NCI-H1930 (cell line): ENCODE data around the gene CD84.
"Not testable (repeated sequence)": the region's sequence is repeated elsewhere in the genome, so short reads cannot be mapped to it uniquely, and the experiment has no call there.

ENCODE experiments used
- DNase-seq, 2 experiments: peaks; one replicate each; lab custom pipeline; 2025; lab: John Stamatoyannopoulos, UW

The CD84 gene

DNA sequence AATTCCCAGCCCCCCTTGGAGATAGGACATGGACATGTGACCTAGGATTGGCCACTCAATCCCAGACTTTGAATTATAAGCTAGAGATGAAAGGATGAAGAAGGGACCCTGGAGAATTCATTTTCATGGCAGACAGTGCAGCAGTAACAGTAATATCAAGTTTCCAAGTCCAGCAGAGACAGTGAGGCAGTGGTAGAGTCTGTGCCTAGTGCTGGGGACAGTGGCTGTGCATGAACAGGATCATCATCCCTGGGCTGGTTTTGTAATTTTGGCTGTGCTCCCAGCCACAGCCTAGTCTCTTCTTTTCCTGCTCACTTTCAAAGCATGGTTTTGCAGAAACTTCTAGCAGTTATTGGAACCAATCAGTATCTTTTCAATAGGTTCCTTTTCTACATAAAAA is 29.6 kb upstream of the CD84 start:
- no peak for DNase-seq

DNA sequence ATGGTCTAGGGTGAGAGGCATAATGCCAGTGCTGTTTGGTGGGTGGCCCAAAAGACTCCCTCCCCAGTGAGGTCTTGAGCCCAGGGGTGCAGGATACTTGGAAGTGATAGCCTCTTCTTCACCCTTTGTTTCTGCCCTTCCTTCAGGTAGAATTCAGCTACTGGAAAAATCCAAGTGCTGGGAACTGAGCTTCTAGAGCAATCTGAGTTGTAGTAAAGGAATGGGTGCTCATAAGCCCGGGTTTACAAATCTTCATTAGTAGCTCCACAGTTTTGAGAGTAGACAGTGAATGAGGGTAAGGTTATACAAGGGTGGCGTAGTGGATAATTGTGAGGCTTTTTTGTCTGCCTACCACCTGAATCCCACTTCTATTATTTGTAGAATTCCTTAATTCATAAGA is 29.2 kb upstream of the CD84 start:
- DNase-seq: no peak

DNA sequence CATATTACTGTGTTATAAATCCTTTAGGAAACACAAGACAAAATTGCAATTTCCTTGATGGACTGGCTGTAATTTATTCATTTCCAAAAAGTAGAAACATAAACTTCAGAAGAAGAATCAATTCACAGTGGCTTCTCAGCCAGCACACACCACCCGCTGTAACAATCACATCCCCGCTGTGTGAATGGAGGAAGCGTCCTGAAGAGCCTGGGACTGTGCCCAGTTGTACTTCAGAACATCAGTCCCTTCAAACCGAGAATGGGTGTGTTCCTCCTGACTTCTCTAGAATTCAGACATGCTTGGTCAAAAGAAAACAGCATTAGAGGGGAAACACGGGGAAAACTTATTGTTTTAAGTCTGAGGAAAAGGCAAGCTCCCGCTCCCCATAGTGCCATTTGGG is 28.8 kb upstream of the CD84 start:
- DNase-seq: no peak

GRCh38 chr1:160607672-160608032 is 28.4 kb upstream of the CD84 start:
- no peak for DNase-seq

GRCh38 chr1:160607011-160607671 is 27.8 kb upstream of the CD84 start:
- DNase-seq: peak; percentile 3 to 34

DNA sequence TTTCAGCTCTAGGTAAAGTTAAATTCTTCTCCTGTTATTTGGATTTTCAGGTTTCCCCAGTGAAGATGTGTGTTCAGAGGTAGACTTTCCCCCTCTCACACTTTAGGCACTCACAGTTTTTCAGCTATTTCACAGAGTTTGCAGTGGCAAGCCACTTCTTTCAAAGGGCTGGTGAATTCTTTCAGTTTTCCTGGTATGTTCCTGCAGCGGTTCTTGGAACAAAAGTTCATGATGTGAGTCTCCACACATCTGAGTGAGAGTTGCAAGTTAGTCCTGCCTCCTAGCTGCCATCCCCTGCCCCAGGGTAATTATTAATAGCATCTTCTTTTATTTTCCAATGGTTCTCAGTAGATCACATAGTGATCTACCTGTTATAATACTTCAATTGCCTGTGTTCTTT is 27.3 kb upstream of the CD84 start:
- no peak for DNase-seq

- no peak for DNase-seq
Observed at GRCh38 chr1:160605792-160606479, 26.6 kb upstream of the CD84 start.

- DNase-seq: no peak
Observed at GRCh38 chr1:160605205-160605604, 25.9 kb upstream of the CD84 start.

DNA sequence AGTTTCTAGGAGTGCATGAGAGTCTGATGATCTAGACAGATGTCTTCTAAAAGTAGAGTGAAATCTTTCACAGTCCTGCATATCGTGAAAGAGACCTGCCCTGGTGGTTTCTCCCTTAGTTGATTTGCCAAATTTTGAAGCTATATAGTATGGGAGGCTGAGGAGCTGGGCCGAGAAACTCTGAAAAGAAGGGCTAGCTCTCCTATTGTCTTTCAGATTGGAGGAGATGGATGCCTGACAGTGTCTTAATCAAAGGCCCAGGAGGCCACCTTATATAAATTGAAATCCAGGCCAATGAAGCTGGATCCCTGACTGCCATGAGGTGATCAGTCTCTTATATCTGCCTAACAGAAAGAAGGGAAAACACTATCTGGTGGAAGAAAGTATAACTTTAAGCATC is 18.4 kb upstream of the CD84 start:
- no peak for DNase-seq

GRCh38 chr1:160597051-160597450 is 17.8 kb upstream of the CD84 start:
- DNase-seq: no peak

DNA sequence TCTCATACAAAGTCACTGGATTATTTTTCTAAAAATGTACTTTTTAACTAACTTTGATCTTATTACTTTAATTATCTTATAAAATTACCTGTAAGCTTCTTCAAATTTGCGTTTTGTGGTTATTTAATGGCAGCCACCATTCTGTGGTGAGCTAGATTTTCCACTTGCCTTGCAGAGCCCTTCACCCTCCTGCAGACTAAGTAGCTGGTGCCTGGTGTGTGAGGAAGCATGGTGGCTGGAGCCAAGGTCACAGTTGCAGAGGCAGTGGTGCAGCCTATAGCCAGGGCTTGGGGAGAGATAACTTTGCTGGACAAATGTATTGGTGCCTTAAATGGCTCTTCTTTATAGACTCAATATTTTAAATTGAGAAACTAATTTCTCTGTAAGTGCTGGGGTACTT is 11.2 kb upstream of the CD84 start:
- DNase-seq: no peak

- DNase-seq: no peak
Observed at GRCh38 chr1:160588468-160588867, 9.2 kb upstream of the CD84 start.

GRCh38 chr1:160584784-160585183 is 5.5 kb upstream of the CD84 start:
- DNase-seq: no peak

DNA sequence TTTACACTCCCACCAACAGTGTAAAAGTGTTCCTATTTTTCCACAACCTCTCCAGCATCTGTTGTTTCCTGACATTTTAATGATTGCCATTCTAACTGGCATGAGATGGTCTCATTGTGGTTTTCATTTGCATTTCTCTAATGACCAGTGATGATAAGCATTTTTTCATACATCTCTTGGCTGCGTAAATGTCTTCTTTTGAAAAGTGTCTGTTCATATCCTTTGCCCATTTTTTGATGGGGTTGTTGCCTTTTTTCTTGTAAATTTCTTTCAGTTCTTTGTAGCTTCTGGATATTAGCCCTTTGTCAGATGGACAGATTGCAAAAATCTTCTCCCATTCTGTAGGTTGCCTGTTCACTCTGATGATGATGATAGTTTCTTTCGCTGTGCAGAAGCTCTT is 3.7 kb upstream of the CD84 start:
- not testable (repeated sequence) for DNase-seq

DNA sequence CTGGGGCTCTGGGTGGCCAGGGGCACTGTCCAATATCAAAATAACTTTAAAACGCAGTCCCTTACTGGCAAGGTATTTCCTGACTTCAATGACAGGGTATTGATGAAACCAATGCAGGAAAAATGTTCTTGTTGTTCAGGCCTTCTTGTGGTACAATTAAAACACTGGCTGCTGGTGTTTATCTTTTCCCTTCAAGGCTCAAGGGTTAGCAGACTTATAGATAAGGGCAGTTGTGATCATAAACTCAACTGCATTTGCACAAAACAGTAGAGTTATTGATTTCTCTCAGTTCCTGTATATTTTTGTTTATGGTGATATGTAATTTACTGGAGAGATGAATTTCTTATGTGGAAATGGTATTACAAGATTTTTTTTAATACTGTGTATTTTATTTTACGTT is 2.7 kb upstream of the CD84 start:
- DNase-seq: no peak

- DNase-seq: no peak
Observed at GRCh38 chr1:160580221-160580812, 1.0 kb upstream of the CD84 start.

- no peak for DNase-seq
Observed at GRCh38 chr1:160578525-160579191, 638 bp downstream of the CD84 start.

GRCh38 chr1:160578175-160578524 is 1.1 kb downstream of the CD84 start:
- no peak for DNase-seq

GRCh38 chr1:160577671-160578070 is 1.6 kb downstream of the CD84 start:
- no peak for DNase-seq

DNA sequence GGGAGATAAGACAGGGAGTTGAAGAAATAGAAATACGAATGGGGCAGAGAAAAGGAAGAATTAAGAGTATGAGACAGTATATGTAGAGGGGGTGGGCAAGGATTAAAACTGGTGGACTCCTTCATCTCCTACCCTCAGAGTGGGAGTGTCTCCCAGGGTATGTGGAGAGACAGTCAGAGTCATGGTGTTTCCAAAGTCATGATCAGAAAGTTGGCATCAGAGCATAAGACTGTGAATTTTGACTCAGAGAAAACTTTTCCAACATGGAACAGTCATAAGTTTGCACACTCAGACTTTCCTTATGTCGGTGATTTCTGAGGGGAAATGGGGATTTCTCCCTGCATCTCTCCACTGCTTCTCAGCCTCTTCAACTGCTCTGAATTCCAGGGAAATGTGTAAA is 2.4 kb downstream of the CD84 start:
- no peak for DNase-seq

DNA sequence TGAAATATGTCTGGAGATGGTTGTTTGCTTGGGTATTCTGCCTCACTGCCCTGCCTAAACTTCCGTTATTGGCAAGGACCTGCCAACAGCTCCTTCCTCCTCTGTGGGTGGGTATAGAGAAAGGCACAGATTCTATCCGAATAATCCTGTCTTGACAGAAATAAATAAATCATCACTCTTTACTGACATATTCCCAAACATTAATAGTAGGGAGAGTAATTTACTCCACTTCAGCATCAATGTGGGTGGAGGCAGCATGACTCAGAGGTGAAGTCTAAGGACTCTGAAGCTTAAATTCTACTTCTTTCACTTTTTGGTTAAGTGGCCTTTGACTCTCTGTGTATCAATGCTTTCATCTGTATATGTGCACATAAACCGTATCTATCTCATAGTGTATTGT is 2.9 kb downstream of the CD84 start:
- DNase-seq: no peak

DNA sequence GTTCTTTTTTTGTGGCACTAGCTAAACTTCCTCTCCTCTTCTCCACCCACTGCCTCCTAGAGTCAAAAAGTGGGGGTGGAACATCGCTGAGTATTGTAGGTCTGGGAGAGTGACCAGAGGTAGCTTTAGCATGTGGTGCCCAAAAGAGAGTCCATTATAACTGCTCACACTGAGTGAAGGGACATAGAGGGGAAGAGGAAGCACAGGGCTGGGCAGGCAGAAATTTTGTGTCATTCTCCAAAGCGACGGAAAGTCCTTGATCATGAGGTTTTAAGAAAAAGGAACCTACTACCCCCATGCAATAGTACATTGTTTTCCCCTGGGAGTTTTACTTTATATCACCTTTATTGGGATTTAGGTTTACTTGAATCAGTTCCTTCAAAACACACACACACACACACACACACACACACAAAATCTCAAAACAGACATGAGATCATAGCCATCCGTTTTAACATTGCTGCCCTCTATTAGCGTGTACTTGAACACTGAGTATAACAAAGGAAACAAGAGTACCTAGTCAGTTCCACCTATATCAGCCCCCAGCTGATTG is 4.1 kb downstream of the CD84 start:
- DNase-seq: no peak

- DNase-seq: no peak
Observed at GRCh38 chr1:160570840-160571239, 8.5 kb downstream of the CD84 start.
